Measurements from ENCODE around the gene CDC14A.

GRCh38 chr1:100360790-100361510 is 8.6 kb downstream of the CDC14A start:
- no peak for TF ChIP-seq EGR1 (IDR thresholded peaks at IDR 0.05)
- TF ChIP-seq FOXM1 (IDR thresholded peaks at IDR 0.05; ENCODE audit: borderline replicate concordance, low read depth), result no peak
- no peak for TF ChIP-seq TAF1 (IDR thresholded peaks at IDR 0.05; ENCODE audit: low read depth)
- no peak for TF ChIP-seq CEBPB (IDR thresholded peaks at IDR 0.05)
